NCI-H2171 treated with DMSO at 0.1 percent for 48 hours (cell line): ENCODE measurements around the gene PRKCA.
"Not testable (repeated sequence)": the region's sequence is repeated elsewhere in the genome, so short reads cannot be mapped to it uniquely, and the experiment has no call there.

Experiments used
- DNase-seq: peaks from one replicate; lab custom pipeline; 2025; lab: John Stamatoyannopoulos, UW

PRKCA gene

DNA sequence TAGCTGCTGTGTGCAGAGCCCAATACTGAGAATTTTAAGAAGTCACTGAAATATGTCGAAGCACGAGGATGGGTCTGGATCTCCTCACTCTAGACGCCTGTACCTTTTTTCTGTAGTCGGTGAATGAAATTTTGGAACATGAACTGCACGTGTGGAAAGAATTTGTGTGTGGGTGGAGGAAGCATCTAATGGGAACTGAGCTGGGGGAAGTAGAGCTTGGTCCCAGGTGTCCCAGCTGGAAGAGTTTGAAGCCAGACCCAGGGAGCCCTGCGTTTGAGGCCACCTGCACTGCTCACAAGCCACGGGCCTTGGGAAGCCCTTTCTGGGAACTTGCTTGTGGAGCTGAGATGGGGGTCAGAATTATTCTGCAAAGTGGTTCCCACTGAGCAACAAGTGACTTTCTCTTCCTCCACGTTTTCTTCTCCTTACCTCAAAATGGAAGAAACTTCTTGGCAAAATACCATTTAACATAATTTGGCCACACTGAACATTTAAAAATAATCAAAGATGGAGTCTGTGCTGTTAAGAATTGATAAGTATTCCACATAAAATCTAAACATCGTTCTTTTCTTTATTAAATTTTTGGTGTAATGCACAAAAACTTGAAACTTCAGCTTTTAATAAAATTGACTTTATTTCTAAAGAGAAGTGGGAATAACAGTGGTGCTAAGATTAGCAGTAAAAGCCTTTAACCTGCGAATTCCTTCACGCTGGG lies 163.8 kb downstream of the PRKCA start:
- no peak for DNase-seq

DNA sequence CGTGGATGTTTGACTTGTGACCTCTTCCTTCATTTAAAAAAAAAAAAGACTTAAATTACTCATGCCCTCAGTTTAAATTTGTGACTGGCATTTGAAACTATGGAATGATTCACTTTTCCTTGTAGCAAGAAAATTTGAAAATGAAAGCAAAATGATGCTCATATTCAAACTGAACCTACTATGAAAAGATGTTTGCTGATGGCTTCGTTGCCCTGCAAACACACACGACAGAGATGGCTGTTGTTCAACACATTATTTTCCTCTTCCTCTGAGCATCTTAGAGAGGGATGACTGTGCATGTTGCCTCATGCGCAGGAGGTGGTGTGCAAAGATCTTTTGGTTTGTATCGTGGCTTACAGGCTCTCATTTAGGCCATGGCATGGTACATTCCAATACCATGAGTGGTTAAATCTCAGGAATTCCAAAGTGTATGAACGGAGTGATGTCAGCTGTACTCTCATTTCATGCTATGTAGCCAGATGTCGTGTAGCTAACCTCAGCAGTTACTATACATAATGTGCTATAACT lies 164.5 kb downstream of the PRKCA start:
- DNase-seq = no peak

DNA sequence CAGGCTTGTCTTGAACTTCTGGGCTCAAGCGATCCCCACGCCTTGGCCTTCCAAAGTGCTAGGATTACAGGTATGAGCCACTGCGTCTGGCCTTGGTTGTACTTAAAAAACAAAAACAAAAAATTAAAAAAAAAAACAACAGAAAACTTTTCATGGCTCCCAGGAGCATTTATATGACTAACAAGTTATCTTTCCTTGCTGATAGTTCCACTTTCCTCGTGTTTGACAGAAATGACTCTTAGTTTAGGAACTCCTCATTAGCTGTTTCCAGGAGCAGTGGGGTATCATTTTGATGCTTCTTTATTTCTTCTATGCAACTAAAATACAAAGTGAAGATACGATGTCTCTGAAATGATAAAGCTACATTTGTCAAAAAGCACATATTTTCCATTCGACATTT lies 165.4 kb downstream of the PRKCA start:
- no peak for DNase-seq

DNA sequence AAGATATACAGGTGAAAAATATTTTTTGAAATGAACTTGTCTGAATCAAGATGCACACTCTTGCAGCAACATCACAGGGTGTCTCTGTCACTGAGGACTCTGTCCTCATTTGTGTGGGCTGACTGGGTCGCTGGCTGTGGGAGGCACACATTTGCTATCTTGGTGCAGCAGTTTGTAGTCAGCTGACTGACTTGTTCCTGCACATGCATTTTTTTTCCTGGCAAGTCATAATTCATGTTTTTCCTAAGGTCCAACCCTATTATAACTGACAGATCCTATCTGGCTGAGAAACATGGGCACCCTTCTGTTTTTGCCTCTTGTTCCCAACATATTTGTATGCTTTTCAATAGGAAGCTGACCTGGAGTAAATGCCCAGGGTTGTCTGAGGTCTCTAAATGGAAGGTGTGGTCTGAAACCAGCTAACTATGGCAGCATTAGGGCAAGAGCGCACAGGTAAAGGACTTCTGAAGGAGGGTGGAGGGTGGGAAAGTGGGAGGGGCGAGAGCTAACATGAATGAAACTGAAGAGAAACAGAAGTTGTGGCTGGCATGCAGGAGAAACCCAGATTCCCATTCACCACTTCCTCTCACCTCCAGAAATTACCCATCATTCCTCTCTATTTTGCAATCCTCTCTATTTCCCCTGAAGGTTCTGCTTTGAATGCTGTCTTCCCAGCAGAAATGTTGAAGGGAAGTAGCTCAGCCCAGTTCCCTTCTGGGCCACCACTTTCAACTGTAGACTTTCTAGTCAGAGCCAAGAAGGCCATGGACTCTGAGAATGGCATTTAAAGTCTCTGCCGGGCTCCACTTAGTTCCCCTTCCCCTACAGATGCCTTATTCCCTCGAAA lies 166.1 kb downstream of the PRKCA start:
- no peak for DNase-seq

DNA sequence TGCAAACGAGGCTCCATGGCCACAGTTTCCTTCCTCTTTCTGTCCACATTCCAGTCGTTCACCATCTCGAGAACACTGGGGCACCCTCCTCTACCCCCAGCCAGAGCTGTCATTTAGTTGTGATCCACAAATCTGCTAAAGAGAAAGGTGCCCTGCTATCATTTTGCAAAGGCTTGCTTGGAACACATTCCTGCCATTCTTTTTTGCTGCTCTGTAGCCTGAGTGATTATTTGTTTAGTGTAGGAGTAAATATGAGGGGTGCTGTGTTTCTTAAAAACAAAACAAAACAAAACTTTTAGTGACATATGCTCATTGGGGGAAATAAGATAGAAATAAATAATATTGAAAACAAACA lies 166.7 kb downstream of the PRKCA start:
- DNase-seq = no peak

DNA sequence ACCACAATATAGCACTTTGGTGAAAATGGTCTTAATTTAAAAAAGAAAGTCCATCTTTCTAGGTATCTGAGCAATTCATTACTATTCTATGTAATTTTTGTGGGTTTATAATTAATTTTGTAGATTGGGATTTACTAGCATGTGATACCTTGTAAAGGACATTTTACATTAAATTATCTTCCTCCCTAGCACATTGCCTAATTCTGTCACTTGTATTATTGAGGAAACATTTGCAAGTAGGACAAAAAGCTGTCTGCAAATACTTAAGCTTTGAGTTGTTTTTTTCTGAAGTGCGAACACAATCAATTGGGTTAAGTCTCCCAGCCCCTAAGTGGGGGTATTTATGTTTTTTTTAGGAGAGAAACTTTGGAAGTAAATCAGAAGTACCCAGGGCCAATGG lies 167.0 kb downstream of the PRKCA start:
- DNase-seq = no peak

DNA sequence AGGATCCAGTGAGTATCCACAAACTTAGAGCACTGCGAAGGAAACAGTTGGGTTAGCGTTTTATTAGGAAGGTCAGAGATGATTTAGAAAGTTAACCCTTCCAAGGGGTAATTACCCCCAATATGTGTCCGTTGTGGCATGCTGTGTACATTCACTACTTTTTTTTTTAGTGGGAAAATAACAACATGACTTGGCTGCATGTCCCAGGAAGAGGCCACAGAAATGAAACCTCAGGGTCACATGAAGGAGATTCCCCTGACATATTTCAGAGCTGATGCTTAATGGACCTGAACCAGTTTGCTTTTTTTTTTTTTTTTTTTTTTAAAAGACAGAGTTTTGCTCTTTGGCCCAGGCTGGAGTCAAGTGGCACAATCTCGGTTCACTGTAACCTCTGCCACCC lies 167.5 kb downstream of the PRKCA start:
- no peak for DNase-seq

DNA sequence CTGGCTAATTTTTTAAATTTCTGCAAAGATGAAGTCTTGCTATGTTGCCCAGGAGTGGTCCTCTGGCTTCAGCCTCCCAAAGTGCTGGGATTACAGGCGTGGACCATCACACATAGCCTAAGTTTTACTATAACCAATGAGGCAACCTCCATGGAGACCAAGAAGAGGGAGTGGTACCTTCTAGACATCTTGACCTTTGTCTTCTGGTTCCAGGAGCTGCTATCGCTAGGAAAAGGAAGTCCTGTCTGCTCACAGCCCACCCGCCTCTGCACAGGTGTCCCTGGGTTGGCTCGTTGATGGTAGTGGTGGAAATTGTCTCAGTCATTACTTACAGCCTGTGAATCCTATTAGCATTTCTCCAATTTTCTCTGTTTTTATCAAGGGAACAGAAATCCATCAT lies 169.7 kb downstream of the PRKCA start:
- DNase-seq = no peak

DNA sequence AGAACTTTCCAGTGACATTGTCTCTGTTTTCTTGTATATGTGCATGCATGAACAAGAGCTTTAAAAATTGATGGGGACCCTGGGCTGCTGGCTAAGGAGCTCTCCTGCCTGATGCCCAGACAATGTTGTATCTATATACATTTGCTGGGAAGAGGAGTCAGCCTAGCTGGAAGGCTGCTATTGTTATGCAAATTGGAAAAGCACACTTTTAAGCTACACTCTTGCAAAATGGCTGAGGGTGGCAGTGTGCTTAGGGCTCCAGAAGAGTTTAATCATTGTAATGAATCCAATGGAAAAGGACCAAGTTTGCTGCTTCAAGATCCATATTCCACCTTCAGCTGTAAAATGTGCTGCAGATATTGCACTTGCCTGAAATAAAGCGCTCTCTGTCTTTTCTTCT lies 171.8 kb downstream of the PRKCA start:
- DNase-seq = no peak

DNA sequence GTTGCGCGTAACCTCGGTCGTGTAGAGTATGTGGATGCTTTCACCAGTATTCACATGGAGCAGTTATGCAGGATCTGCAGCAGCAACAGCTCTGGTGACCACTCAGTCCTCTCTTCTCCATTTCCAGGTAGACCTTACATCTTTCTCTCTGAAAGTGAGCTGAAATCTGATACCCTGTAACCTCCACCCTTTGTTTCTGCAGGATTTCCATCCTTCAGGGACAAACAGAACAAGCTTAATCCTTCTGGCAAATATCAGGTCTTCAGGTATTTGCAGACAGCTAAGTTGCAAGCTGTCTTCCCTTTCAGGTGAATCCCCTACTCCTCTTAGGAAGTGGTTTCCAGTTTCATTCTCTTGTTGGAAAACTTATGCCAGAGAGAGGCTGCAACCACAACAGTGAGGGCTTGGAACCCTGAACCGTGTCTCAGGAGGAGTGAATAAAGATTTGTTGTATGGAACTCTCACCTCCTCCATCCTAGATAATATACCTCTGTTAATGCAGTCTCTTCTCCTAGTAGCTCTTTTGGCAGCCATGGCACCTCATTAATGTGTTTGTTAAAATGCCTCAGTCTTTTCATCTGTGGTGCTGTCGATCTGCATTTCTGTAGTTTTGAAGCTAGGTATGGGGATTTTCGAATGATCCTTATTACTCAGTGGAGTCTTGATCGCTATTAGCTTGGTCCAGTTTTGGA lies 172.5 kb downstream of the PRKCA start:
- DNase-seq = peak; percentile 22

DNA sequence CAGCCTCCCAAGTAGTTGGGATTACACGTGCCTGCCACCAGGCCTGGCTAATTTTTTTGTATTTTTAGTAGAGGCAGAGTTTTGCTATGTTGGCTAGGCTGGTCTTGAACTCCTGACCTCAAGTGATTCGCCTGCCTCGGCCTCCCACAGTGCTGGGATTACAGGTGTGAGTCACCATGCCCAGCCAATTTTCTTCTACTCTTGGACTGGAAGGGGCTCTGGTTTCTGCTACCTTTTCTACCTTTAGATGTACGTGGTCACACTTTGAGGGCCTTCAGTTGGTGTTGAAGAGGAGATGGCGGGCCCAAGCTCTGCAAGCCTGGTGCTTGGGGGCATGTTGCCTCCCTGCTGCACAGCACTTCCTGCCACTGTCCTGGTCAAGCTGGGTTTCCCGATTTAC lies 173.6 kb downstream of the PRKCA start:
- DNase-seq = no peak

DNA sequence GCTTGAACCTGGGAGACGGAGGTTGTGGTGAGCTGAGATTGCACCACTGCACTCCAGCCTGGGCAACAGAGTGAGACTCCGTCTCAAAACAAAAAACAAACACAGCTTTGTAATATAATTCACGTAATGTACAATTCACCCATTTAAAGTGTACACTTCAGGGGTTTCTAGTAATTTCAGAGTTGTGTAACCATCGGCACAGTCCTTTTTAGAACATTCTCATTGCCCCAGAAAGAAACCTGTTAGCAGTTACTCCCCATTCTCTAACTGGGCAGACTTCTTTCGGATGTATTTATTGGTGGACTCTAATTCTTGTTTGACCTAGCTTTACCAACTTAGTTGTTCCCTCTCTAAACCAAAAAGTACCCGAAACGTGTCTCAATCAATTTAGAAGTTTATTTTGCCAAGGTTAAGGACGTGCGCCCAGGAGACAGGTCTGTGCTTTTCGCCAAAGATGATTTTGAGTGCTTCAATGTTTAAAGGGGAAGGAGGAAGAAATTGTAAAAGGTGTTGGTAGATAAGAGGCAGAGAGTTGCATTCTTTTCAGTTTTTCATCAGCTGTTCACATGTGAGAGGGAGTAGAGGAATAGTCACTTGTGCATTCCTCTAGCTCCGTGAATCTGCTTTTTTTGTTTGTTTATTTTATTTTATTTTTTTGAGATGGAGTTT lies 175.3 kb downstream of the PRKCA start:
- no peak for DNase-seq

DNA sequence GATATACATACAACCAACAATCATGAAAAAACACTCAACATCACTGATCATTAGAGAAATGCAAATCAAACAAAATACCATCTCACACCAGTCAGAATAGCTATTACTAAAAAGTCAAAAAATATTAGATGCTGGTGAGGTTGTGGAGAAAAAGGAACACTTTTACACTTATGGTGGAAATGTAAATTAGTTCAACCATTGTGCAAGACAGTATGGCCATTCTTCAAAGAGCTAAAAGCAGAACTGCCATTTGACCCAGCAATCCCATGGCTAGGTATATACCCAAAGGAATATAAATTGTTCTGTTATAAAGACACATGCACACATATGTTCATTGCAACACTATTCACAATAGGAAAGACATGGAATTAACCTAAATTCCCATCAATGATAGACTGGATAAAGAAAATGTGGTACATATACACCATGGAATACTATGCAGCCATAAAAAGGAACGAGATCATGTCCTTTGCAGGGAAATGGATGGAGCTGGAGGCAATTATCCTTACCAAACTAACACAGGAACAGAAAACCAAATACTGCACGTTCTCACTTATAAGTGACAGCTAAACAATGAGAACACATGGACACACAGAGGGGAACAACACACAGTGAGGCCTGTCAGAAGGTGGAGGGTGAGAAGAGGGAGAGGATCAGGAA lies 176.9 kb downstream of the PRKCA start:
- not testable (repeated sequence) for DNase-seq

DNA sequence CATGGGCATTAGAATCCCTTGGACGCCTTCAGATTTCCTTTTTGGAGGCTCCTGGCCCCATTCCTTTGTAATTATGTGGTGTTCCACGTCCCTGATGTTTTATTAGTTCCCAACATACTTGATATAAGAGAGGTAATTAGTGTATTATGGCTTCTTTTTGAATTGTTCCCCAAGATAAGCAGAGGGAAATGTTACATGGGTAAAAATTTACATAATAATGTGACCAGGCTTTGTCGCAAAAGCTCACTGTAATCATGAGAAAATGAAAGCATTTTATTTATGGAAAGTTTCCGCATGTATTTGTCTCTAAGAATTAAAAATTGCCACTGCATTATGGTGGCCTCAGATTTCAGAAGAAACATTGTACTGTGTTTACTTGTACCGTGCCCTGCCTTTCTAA lies 177.8 kb downstream of the PRKCA start:
- DNase-seq = no peak

DNA sequence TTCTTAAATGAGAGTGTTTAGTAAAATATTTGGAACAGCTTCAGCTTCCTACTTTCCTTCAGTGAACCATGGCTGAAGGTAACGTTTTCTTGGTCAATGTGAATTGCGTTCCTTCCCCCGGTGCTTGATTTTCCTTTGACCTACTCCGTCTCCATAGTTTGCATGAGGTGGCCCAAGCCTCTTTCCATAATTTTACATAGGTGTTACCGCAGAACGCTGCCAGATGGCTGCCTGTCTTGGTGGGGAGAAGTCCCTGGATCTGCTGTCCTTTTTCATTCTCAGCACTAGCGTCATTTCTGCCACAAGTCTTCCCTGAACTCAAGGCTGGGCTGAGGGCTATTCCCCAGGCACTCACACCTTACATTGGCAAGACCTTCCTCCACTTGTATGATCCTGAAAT lies 178.4 kb downstream of the PRKCA start:
- DNase-seq = no peak

DNA sequence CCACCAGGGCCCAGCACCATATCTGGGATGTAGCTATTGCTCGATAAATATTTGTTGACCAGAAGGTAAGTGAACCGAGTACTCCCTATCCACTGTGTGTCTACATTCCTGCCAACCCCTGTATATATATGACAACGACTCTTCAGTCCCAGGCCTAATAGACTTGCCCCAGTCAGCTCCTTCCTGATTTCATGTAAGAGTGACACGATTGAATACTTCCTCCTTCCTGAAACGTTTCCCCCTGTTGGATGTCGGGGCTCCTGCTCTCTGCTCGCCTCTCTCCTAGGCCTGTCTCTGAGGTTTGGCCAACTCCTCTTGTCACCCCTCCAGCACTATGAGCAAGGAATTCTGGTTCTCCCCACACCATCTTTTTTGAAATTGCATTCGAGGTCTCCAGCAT lies 178.9 kb downstream of the PRKCA start:
- DNase-seq = no peak

DNA sequence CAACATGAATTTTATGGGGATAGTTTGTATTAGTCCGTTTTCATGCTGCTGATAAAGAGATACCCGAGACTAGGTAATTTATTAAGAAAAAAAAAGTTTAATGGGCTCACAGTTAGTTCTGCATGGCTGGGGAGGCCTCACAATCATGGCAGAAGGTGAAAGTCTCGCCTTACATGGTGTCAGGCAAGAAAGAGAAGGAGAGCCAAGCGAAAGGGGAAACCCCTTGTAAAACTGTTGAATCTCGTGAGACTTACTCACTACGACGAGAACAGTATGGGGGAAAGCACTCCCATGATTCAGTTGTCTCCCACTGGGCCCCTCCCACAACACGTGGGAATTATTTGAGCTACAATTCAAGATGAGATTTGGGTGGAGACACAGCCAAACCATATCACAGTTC lies 181.5 kb downstream of the PRKCA start:
- DNase-seq = peak; percentile 78

DNA sequence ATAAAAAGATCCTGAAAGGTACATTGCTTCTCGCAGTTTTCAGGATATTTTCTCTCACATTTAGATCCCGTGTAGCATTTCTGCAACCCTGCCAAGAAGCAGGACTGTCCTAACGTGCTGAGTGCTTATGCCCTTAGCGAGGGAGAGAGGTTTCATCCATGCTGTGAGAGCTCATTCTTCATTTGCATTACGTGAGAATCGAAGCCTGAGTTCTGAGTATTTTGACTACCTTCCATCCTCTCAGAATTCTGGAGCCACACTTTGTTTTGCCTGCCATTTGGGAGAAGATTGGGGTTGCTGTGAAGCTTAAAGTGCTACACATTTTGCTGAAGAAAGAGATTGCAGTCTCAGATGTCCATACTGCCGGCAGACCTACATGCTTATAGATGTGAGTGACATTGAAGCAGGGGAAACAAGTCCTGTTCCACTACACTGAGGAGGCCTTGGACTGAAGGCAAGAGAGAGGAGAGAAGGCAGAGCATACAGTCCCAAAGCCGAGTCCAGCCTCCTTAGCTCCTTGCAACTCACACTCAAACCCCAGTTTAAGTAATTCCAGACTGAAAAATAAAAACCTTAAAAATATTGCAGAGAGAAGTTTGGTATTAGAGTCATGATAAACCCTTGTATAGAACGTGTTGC lies 183.0 kb downstream of the PRKCA start:
- DNase-seq = no peak

DNA sequence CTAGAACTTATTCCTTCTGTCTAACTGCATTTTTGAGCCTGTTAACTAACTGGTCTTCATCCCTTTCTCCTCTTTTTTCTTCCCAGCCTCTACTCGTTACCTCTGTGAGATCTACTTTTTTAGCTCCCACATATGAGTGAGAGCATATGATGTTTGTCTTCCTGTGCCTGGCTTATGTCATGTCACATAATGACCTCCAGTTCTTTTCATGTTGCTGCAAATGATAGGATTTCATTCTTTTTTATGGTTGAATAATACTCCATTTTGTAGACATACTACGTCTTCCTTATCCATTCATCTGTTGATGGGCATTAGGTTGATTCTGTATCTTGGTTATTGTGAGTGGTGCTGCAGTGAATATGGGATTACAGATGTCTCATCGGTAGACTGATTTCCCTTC lies 184.7 kb downstream of the PRKCA start:
- no peak for DNase-seq

DNA sequence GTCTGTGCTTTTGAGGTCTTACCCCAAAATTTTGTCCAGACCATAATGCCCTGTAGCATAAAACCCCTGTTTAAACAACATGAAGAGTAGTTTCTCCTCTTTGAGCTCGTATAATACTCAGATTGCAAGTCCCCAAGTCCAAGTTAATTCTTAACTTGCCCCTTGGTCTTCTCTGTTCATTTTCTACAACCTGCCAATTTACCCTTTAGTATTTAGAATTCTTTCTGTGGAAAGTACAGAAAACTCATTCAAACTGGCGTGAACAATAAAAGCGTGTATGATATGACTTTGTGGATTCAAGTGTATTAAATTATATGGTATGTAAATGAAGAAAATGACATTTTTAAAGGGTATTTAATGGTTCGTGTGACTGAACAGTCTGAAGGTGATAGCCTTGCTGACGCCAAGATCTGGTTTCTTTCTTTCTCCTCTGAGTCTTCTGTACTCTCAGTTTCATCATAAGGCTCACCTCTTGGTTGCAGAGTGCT lies 185.6 kb downstream of the PRKCA start:
- no peak for DNase-seq

DNA sequence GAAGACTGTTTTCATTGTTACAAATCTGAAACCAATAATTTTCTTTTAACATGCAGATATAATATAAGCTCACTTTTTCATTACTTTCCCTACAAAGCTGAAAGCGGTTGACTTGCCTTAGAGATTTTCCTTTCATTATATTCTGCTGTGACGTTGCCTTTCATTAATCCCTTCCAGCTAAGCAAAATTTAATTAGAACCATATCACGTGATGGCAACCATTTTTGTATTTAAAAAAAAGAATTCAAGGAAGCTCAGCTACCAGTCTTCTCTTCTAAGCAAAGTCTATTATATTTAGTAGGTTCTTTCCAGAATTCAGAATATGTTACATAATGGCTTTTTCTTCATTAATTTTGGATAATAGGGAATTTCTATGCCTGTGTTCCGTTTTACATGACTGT lies 186.5 kb downstream of the PRKCA start:
- DNase-seq = no peak
